Epithelial cell of proximal tubule (primary cell): ENCODE results near the gene MRPL41. TPM values are rescaled to one million over a fixed set of nuclear protein-coding genes. Genes with fewer than 3 reads are reported as not detected.
"Not testable (repeated sequence)": the region's sequence is repeated elsewhere in the genome, so short reads cannot be mapped to it uniquely, and the experiment has no call there.

ENCODE experiments used
- DNase-seq: peaks from one replicate; pipeline ENCODE4 v3.0.0-alpha.2; 2011; ENCODE audit warnings: low read depth
- H3K4me3 ChIP-seq: 2 replicates; pipeline ENCODE4 v1.5.1; 2011; ENCODE audit warnings: low read depth, mild to moderate bottlenecking, low read length
- CTCF ChIP-seq: conservative IDR thresholded peaks from 2 replicates; pipeline ENCODE4 v1.5.1; 2012; ENCODE audit warnings: low read depth, mild to moderate bottlenecking, low read length
- total RNA-seq: library from RNA; depleted of rRNA; stranded (reverse); fragments of >200 nt; gene quantifications from 2 replicates; pipeline ENCODE4 v1.2.3, GENCODE V29; 2015

MRPL41 gene
- total RNA-seq, 1 donor from 2014 or later, result 110 TPM

- H3K4me3 ChIP-seq, result no peak overlapping the region
- DNase-seq, result no peak
- TF ChIP-seq CTCF, result no peak
These were observed 13.2 kb downstream of the MRPL41 start for GRCh38 chr9:137564817-137565411.

GRCh38 chr9:137568445-137568844 is 16.8 kb downstream of the MRPL41 start:
- H3K4me3 ChIP-seq, DNase-seq: not testable (repeated sequence)

- no peak overlapping the region for H3K4me3 ChIP-seq
- DNase-seq, result no peak
- no peak for TF ChIP-seq CTCF
These were observed 18.0 kb downstream of the MRPL41 start for GRCh38 chr9:137569609-137570203.

GRCh38 chr9:137570566-137570965 is 18.9 kb downstream of the MRPL41 start:
- H3K4me3 ChIP-seq, result no peak overlapping the region
- no peak for DNase-seq
- TF ChIP-seq CTCF, result no peak

- H3K4me3 ChIP-seq, result no peak overlapping the region
- no peak for TF ChIP-seq CTCF
- DNase-seq, result no peak
These were observed 22.5 kb downstream of the MRPL41 start for GRCh38 chr9:137574192-137574591.

- TF ChIP-seq CTCF, result no peak
- H3K4me3 ChIP-seq, result no peak overlapping the region
- DNase-seq, result no peak
These were observed 23.7 kb downstream of the MRPL41 start for GRCh38 chr9:137575364-137575715.

GRCh38 chr9:137575716-137576411 is 24.2 kb downstream of the MRPL41 start:
- no peak for DNase-seq

More at GRCh38 chr9:137575716-137576411, 24.2 kb downstream of the MRPL41 start:
- no peak overlapping the region for H3K4me3 ChIP-seq
- TF ChIP-seq CTCF, result no peak
